ENCODE measurements around the gene COL5A1. TPM values are rescaled to one million over a fixed set of nuclear protein-coding genes. Genes with fewer than 3 reads are reported as not detected.

COL5A1 gene
- total RNA-seq, 4 donors from 2014 or later: 4.0 to 12.8 (median 6.3) TPM

DNA sequence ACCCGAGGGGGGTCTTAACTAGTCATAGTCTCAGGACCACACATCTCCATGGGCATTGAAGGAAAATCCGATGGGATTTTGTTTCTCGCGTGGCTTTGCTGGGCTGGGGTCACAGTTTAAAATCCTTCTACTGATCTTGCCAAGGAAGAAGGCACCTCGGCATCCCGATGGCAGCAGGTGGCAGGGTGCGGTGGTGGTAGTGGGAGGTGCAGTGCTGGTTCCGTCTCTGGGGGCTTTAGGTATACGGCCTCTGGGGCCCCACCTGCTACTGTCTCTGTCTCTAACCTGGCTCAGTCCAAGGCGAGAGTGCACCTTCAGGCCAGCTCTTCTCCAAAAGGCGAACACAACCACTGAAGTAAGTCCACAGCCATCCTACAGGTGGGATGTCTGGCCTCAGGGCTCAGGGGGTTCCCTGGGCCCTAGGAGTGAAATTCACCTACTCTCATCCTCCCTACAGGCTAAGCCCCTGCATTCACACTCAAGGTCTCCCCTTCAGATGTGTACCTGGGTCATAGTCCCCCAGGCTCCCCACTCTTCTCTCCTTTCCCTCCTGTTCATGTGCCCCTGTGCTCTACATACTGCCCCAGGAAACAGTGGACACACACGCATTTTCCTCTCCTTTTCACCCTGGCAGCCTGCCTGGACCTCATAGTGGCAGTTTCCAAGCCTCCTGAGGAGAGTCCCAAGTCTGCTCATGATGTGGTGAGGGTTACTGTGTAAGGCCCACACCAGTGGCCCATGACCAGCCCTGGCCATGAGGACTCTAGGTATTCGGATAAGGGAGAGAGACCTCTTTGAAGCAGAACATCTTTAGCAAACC is 238.3 kb downstream of the COL5A1 start:
- H3K27ac ChIP-seq: no peak overlapping the region
- WGBS, 2 donors: 48 to 82% methylated on average over 2 to 11 of the region's 13 CpGs
- intact Hi-C loops (cut with DNase I): no loop called here
- DNase-seq: no peak
- H3K9me3 ChIP-seq: no peaks in the 10 kb centered on the region
- no peak for TF ChIP-seq POLR2A (IDR thresholded peaks at IDR 0.05)
- no peaks in the 10 kb centered on the region for H3K4me1 ChIP-seq
- no peaks in the 10 kb centered on the region for H3K36me3 ChIP-seq
- H3K27me3 ChIP-seq: peaks cover 0 to 35% (median 0%) of the 10 kb centered on the region in 4 donors
- H3K4me3 ChIP-seq: no peak overlapping the region

DNA sequence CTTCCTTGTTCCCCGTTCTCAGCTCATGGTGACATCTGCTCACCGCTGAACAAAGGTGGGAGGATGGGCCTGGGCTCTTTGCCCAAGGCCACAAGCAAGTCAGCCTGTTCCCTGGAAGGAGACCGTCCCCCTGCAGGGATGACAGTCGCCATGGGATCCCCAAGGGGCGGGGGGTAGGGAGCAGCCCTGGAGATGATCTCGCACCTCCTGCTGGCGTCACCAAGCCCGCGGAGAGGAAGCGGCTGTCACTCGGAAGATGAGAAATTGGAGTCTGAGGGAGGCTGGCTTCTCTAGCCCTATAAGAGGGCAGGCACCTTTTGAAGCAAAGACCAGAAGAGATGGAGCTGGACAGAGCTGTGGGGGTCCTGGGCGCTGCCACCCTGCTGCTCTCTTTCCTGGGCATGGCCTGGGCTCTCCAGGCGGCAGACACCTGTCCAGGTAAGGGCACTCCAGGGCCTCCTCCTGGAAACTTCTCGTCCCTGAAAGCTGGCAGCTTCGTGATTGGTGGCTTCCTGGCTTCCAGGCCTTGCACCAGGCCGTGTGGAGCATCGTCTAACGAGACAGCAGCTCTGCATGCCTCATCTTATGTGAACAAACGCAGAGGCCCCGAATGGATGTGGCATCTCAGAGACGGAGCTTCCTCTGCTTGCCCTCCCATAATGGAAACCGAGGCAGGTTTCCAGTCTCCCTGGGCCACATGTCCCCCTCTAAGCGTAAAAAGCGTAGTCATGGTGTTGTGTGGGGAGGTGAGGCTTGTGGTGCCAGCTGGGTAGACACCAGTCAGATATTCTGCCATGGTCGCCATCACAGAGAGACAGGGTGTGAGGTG is 239.1 kb downstream of the COL5A1 start, which contains the start of gene FCN2:
Gene FCN2 (plus strand): TSS at position 327 of the 829 bp plus-strand sequence. CDS start 12 bp downstream, at position 339.
- 84 to 91% methylated on average over 7 to 13 of the region's 25 CpGs for WGBS, 2 donors
- Histone ChIP-seq H3K36me3 (no peaks in the 10 kb centered on the region), H3K4me1 (no peaks in the 10 kb centered on the region), H3K9me3 (no peaks in the 10 kb centered on the region), H3K27ac (no peak within 1 kb of the TSS), H3K27me3 (peaks cover 0 to 36% (median 0%) of the 10 kb centered on the region in 4 donors), H3K4me3 (no peak within 1 kb of the TSS)
- TF ChIP-seq, protein P1, sequence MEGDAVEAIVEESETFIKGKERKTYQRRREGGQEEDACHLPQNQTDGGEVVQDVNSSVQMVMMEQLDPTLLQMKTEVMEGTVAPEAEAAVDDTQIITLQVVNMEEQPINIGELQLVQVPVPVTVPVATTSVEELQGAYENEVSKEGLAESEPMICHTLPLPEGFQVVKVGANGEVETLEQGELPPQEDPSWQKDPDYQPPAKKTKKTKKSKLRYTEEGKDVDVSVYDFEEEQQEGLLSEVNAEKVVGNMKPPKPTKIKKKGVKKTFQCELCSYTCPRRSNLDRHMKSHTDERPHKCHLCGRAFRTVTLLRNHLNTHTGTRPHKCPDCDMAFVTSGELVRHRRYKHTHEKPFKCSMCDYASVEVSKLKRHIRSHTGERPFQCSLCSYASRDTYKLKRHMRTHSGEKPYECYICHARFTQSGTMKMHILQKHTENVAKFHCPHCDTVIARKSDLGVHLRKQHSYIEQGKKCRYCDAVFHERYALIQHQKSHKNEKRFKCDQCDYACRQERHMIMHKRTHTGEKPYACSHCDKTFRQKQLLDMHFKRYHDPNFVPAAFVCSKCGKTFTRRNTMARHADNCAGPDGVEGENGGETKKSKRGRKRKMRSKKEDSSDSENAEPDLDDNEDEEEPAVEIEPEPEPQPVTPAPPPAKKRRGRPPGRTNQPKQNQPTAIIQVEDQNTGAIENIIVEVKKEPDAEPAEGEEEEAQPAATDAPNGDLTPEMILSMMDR (IDR thresholded peaks at IDR 0.05): no peak
- no peak for TF ChIP-seq POLR2A (IDR thresholded peaks at IDR 0.05)
- intact Hi-C loops (cut with DNase I): no loop called here
- DNase-seq: no peak

DNA sequence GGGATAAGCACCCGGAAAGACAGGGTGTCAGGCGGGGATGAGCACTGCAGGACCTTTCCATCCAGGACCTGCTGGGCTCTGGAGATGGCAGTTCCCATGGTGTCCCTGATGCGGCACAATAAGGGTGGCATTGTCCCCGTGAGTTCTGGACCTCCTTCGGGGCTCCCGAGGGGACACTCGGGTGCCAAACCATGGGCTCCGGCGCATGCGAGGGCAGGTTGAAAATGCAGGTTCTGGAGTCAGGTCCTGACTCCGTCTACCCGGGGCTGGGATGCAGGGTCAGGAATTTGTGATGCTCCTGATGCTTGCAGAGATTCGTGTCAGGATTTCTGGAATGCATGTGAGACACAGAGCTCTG is 239.7 kb downstream of the COL5A1 start:
- H3K4me1 ChIP-seq: no peaks in the 10 kb centered on the region
- 94 to 100% methylated on average over 1 to 5 of the region's 13 CpGs for WGBS, 2 donors
- no peak overlapping the region for H3K4me3 ChIP-seq

DNA sequence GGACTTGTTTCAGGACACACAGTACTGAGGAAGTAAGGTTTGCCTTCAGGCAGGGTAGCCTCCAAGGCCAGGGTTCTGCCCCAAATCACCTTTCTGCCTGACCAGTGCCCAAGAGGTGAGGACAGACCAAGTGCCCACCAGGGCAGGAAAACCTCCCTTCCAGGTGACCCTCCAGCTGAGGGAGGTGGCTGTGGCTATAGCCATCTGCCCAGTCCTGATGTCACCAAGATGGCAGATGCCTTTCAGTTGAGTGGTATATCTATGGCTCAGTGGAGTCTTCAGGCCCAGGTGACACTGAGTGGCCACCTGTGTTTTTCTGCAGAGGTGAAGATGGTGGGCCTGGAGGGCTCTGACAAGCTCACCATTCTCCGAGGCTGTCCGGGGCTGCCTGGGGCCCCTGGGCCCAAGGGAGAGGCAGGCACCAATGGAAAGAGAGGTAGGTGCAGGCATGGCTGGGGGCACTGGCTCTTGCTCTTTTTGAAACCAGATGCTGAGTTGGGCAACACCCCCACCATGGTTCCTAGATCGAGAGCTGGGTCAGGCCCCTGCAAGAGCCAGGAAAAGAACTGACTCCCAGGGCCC is 240.7 kb downstream of the COL5A1 start:
- no peak for DNase-seq
- TF ChIP-seq, protein P1 (IDR thresholded peaks at IDR 0.05): no peak
- no peak for TF ChIP-seq POLR2A (IDR thresholded peaks at IDR 0.05)
- Histone ChIP-seq H3K27ac (no peak overlapping the region), H3K36me3 (no peaks in the 10 kb centered on the region), H3K9me3 (no peaks in the 10 kb centered on the region), H3K4me3 (no peak overlapping the region), H3K4me1 (no peaks in the 10 kb centered on the region), H3K27me3 (peaks cover 0 to 44% (median 0%) of the 10 kb centered on the region in 4 donors)
- no CpG with 5 or more reads among the region's 3 CpGs for WGBS, 2 donors
- intact Hi-C loops (cut with DNase I): no loop called here

More for the DNA sequence above, 239.7 kb downstream of the COL5A1 start:
- no peak overlapping the region for H3K27ac ChIP-seq
- intact Hi-C loops (cut with DNase I): no loop called here
- no peak for DNase-seq
- TF ChIP-seq, protein P1 (IDR thresholded peaks at IDR 0.05): no peak
- no peak for TF ChIP-seq POLR2A (IDR thresholded peaks at IDR 0.05)
- peaks cover 0 to 42% (median 0%) of the 10 kb centered on the region in 4 donors for H3K27me3 ChIP-seq
- no peaks in the 10 kb centered on the region for H3K36me3 ChIP-seq
- no peaks in the 10 kb centered on the region for H3K9me3 ChIP-seq

DNA sequence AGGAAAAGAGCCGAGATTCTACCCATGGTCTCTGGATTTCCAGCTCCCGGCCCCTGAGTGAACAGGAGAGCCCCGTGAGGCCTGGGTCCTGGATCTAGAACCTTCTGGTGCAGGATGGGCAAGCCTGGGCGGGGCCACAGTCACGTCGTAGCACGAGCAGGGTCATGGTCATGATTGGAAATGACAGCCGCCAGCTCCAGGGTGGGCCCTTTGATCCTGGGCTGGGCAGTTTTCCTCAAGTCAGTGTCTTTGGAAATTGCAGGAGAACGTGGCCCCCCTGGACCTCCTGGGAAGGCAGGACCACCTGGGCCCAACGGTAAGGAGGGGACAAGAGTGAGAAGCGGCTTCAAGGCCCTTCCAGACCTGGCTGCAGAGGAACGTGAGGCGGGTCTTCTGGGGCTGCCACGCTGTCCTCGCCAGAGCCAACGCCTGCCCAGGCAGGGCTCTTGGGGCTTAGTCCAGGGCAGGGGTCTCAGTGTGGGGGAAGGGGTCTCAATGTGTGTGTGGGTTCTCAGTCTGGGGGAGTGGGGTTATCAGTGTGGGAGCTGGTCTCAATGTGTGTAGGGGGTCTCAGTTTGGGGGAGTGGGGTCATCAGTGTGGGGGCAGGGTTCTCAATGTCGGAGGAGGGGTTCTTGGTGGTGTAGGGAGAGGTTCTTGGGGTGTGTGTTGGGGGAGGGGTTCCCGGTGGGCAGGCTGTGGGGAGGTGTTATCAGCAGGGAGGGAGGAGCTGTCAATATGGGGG is 241.6 kb downstream of the COL5A1 start:
- Histone ChIP-seq H3K4me1 (no peaks in the 10 kb centered on the region), H3K9me3 (no peaks in the 10 kb centered on the region), H3K4me3 (no peak overlapping the region), H3K36me3 (no peaks in the 10 kb centered on the region), H3K27me3 (peaks cover 0 to 42% (median 0%) of the 10 kb centered on the region in 4 donors), H3K27ac (no peak overlapping the region)
- DNase-seq: no peak
- no peak for TF ChIP-seq POLR2A (IDR thresholded peaks at IDR 0.05)
- TF ChIP-seq, protein P1 (IDR thresholded peaks at IDR 0.05): no peak
- 79 to 96% methylated on average over 3 to 13 of the region's 18 CpGs for WGBS, 2 donors
- intact Hi-C loops (cut with DNase I): no loop called here

Data from esophagus squamous epithelium (tissue), 5 donors.